Chondrocyte (in vitro differentiated cells): ENCODE measurements around the gene PWP1. TPM values are rescaled to one million over a fixed set of nuclear protein-coding genes. Genes with fewer than 3 reads are reported as not detected.
A peak's percentile ranks its signal among the peaks of the same experiment; 100 is the strongest.

Source experiments
- DNase-seq: peaks from one replicate; pipeline ENCODE4 v3.0.0; 2021; ENCODE audit warnings: mixed read lengths, low spot score
- H3K27ac Mint-ChIP-seq: one replicate; pipeline ENCODE4 v1.8.0; 2021; ENCODE audit warnings: mild to moderate bottlenecking, moderate library complexity, mixed read lengths; ENCODE audit not compliant: unreplicated experiment
- H3K27me3 Mint-ChIP-seq: 2 replicates; pipeline ENCODE4 v1.8.0; 2021; ENCODE audit warnings: low read depth, mixed read lengths
- H3K36me3 Mint-ChIP-seq: 2 replicates; pipeline ENCODE4 v1.8.0; 2021; ENCODE audit warnings: low read depth, mixed read lengths
- H3K4me1 Mint-ChIP-seq: 2 replicates; pipeline ENCODE4 v1.8.0; 2021; ENCODE audit warnings: low read depth, mild to moderate bottlenecking, mixed read lengths
- H3K4me3 Mint-ChIP-seq: one replicate; pipeline ENCODE4 v1.8.0; 2021; ENCODE audit warnings: mild to moderate bottlenecking, moderate library complexity, mixed read lengths; ENCODE audit not compliant: unreplicated experiment
- H3K9me3 Mint-ChIP-seq: 2 replicates; pipeline ENCODE4 v1.8.0; 2021; ENCODE audit warnings: low read depth, mixed read lengths
- CTCF ChIP-seq: fragments of 200-600 bp; sonication (generic); IDR thresholded peaks from 2 replicates; pipeline ENCODE4 v1.5.0; 2021; ENCODE audit warnings: antibody characterized with exemption, mild to moderate bottlenecking, moderate library complexity
- total RNA-seq: library from RNA; stranded (reverse); gene quantifications from 3 replicates; pipeline ENCODE4 v1.2.1, GENCODE V29; 2021

PWP1 gene
- total RNA-seq, 1 donor from 2014 or later: 44.9 TPM

DNA sequence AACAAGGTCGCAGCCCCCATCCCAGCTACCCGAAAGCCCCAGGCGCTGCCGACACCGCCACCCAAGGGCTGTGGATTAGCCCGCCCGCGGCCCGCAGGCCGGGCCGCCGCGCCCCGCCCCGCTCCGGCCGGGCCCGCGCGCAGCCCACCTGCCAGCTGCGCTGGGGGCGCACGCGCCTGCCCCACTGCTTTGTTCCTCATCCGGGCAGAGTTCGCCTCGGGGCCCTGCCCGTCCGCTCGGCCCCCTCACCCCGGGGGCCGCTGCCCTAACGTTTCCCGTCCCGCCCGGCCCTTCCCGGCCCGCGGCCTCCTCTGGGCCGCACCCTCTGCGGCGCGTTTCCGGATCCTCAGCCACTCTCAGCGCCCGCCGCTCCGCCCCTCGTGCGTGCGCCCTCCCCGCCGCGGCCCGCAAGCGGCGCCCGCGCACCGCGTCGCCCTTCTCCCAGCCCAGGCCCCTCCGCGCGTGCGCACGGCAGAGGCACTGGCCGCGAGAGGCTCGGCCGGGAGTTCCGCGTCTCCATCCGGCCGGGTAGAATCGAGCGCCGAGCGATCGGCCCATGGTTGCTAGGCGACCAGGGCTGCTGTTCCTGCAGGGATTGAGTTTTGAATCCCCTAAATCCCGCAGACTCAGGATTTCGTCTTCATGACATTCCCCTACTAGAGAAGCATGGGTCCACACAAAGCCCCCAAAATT is 75.4 kb downstream of the PWP1 start, which contains the start of gene PRDM4:
Gene PRDM4 (minus strand): TSS at position 329 of the 693 bp plus-strand sequence. CDS start 622 bp downstream, outside the sequence.
- peaks cover 4% of the 10 kb centered on the region for H3K36me3 Mint-ChIP-seq
- H3K4me1 Mint-ChIP-seq: peaks cover 26% of the 10 kb centered on the region
- peak within 1 kb of the TSS; percentile 85 for H3K27ac Mint-ChIP-seq
- peak; percentile 65 for TF ChIP-seq CTCF
- H3K27me3 Mint-ChIP-seq: peaks cover 3% of the 10 kb centered on the region
- DNase-seq: peak; percentile 98
- H3K9me3 Mint-ChIP-seq: no peaks in the 10 kb centered on the region
- H3K4me3 Mint-ChIP-seq: peak within 1 kb of the TSS; percentile 88

- Mint-ChIP-seq H3K9me3 (no peaks in the 10 kb centered on the region), H3K4me3 (peak overlapping the region; percentile 77), H3K27me3 (peaks cover 4% of the 10 kb centered on the region), H3K36me3 (peaks cover 2% of the 10 kb centered on the region), H3K4me1 (peaks cover 26% of the 10 kb centered on the region), H3K27ac (peak overlapping the region; percentile 75)
- DNase-seq: no peak
- TF ChIP-seq CTCF: no peak
Measured at GRCh38 chr12:107761502-107761904, 75.9 kb downstream of the PWP1 start.

Other genes with a start within 250 kb of the PWP1 start
- 19.6 to 23.1 TPM (median 22.5 TPM) in 3 replicates for gene PRDM4, start 75.3 kb downstream of the PWP1 start, total RNA-seq
- gene ASCL4, start 88.9 kb downstream of the PWP1 start, total RNA-seq: not detected in 3 replicates